Astrocyte (in vitro differentiated cells and primary cell): ENCODE results near the gene FAM185A.

Experiments used
- EZH2 ChIP-seq: IDR thresholded peaks from 2 replicates; pipeline ENCODE4 v1.6.1; 2012; ENCODE audit warnings: mild to moderate bottlenecking, low read length, inconsistent platforms; ENCODE audit not compliant: insufficient read depth
- TF ChIP-seq, protein P1 (sequence below): IDR thresholded peaks from 2 replicates; pipeline ENCODE4 v1.5.1; 2011; ENCODE audit warnings: low read depth, mild to moderate bottlenecking, inconsistent platforms, low read length, moderate library complexity; ENCODE audit not compliant: insufficient read depth

DNA sequence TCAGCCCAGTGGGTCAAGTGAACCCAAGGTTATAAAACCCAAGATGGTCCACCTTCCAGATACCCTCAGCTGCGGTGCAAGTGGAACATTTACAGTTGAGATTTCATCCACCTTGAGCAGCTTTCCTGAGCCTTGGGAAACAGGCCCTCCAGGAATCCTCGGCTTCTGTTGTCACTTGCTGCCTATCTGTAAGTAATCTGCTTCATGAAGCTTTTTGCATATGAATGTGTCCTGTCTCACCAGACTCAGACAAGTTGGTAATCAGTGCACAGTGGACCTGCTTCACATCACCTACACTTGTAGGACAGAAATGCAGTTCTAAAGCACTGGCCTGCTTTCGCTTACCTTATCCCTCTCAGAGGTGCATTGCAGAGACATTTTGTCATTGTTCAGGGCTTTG is 80.3 kb downstream of the FAM185A start:
- TF ChIP-seq, protein P1, sequence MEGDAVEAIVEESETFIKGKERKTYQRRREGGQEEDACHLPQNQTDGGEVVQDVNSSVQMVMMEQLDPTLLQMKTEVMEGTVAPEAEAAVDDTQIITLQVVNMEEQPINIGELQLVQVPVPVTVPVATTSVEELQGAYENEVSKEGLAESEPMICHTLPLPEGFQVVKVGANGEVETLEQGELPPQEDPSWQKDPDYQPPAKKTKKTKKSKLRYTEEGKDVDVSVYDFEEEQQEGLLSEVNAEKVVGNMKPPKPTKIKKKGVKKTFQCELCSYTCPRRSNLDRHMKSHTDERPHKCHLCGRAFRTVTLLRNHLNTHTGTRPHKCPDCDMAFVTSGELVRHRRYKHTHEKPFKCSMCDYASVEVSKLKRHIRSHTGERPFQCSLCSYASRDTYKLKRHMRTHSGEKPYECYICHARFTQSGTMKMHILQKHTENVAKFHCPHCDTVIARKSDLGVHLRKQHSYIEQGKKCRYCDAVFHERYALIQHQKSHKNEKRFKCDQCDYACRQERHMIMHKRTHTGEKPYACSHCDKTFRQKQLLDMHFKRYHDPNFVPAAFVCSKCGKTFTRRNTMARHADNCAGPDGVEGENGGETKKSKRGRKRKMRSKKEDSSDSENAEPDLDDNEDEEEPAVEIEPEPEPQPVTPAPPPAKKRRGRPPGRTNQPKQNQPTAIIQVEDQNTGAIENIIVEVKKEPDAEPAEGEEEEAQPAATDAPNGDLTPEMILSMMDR = no peak
- no peak for TF ChIP-seq EZH2
